K562 (cell line): ENCODE measurements around the gene ANO4. TPM values are rescaled to one million over a fixed set of nuclear protein-coding genes. Genes with fewer than 3 reads are reported as not detected.

Source experiments
- C11orf30 ChIP-seq: fragments of 450-650 bp; IDR thresholded peaks from 2 replicates; pipeline ENCODE4 v1.6.1; 2016; ENCODE audit warnings: low read depth, mild to moderate bottlenecking
- CBX3 ChIP-seq, 2 experiments: IDR thresholded peaks; 1 replicate in 1 of 2; 2 replicates in 1 of 2; pipeline ENCODE4 v1.6.1; 2012; ENCODE audit warnings: inconsistent platforms in 2 of 2, low read length in 2 of 2, borderline replicate concordance in 1 of 2, control low read depth in 1 of 2
- DACH1 ChIP-seq: fragments of 450-650 bp; IDR thresholded peaks from 2 replicates; pipeline ENCODE4 v1.6.1; 2018; ENCODE audit not compliant: partially characterized antibody
- FOXP4 ChIP-seq: sonication (generic); formaldehyde crosslinking; IDR thresholded peaks from 2 replicates; pipeline ENCODE4 v1.8.0; 2022; ENCODE audit warnings: mild to moderate bottlenecking, missing genetic modification reagents, borderline replicate concordance
- MBD1 ChIP-seq: fragments of 250-450 bp; sonication (Bioruptor Pico); IDR thresholded peaks from 2 replicates; pipeline ENCODE4 v1.8.0; 2022; ENCODE audit warnings: inconsistent platforms
- POLR2G ChIP-seq: fragments of 200-400 bp; formaldehyde crosslinking; IDR thresholded peaks from 2 replicates; pipeline ENCODE4 v1.6.1; 2017; ENCODE audit warnings: low read depth, mild to moderate bottlenecking, antibody characterized with exemption, low read length, moderate library complexity
- SMAD2 ChIP-seq: fragments of 150-350 bp; IDR thresholded peaks from 2 replicates; pipeline ENCODE4 v1.6.1; 2014; ENCODE audit warnings: low read depth, mild to moderate bottlenecking, low read length
- SNRNP70 ChIP-seq: fragments of 200-400 bp; formaldehyde crosslinking; optimal IDR thresholded peaks from 2 replicates; pipeline ENCODE3; 2017; ENCODE audit warnings: low read depth, low read length
- TAF15 ChIP-seq: fragments of 200-400 bp; formaldehyde crosslinking; IDR thresholded peaks from 2 replicates; pipeline ENCODE4 v1.6.1; 2017; ENCODE audit warnings: mild to moderate bottlenecking, low read depth, low read length, moderate library complexity
- TEAD4 ChIP-seq, 2 experiments: sonication (generic) in 1 of 2; formaldehyde crosslinking in 1 of 2; IDR thresholded peaks; 2 replicates each; pipeline versions ENCODE4 v1.6.1 to v1.8.0; 2012 to 2022; ENCODE audit warnings: borderline replicate concordance in 1 of 2, inconsistent platforms in 1 of 2, low read length in 1 of 2, mild to moderate bottlenecking in 1 of 2, missing genetic modification reagents in 1 of 2
- ZHX1 ChIP-seq: fragments of 150-350 bp; conservative IDR thresholded peaks from 2 replicates; pipeline ENCODE4 v1.6.1; 2014; ENCODE audit warnings: low read length
- ZNF121 ChIP-seq: sonication (generic); formaldehyde crosslinking; conservative IDR thresholded peaks from 2 replicates; pipeline ENCODE4 v1.8.0; 2022; ENCODE audit warnings: missing genetic modification reagents
- polyA plus RNA-seq, 8 experiments: library from polyadenylated mRNA; depleted of rRNA in 4 of 8; stranded (reverse) in 5 of 8; unstranded in 3 of 8; fragments of >200 nt; fragmentation: Nextera tagmentation in 2 of 8; fragmentation: Illumina TruSeq in 1 of 8; extraction: Ambion mirVana in 2 of 8; extraction: Trizol in 1 of 8; gene quantifications; 2 replicates each; pipeline versions ENCODE4 v1.2.1 to v1.2.3, GENCODE V29; 2011 to 2014; ENCODE audit warnings: inconsistent platforms in 1 of 8, missing spikeins in 1 of 8
- total RNA-seq, 7 experiments: library from RNA; depleted of rRNA in 6 of 7; stranded (reverse); fragments of >200 nt in 6 of 7; fragmentation: Illumina TruSeq in 2 of 7; extraction: Trizol in 2 of 7; gene quantifications; 2 replicates each; pipeline versions ENCODE4 v1.2.1 to v1.2.3, GENCODE V29; 2011 to 2021; ENCODE audit warnings: low replicate concordance in 1 of 7

The ANO4 gene
- total and polyA plus RNA-seq, 9 of the 15 experiments (the other 6 are each of a cell fraction or from before 2014, with no cell fraction given) = not detected

- TF ChIP-seq FOXP4 (CRISPR knock-in tag) = no peak
- TF ChIP-seq SMAD2 = no peak
- no peak for TF ChIP-seq SNRNP70
- TF ChIP-seq C11orf30 = no peak
- no peak for TF ChIP-seq TEAD4 (IDR thresholded peaks at IDR 0.05; ENCODE audit: low read length)
- no peak for TF ChIP-seq TEAD4 (CRISPR knock-in tag; IDR thresholded peaks at IDR 0.05; ENCODE audit: borderline replicate concordance)
- TF ChIP-seq POLR2G = no peak
- TF ChIP-seq DACH1 = no peak
- TF ChIP-seq CBX3 (IDR thresholded peaks at IDR 0.05; ENCODE audit: borderline replicate concordance in 1 of 2, low read length in 2 of 2) = no peak
- TF ChIP-seq TAF15 = no peak
- TF ChIP-seq ZHX1 = no peak
- TF ChIP-seq ZNF121 (CRISPR knock-in tag) = no peak
- TF ChIP-seq MBD1 (CRISPR knock-in tag) = no peak
Observed at GRCh38 chr12:100875771-100876170, 81.2 kb downstream of the ANO4 start (continued).
